Esophagus muscularis mucosa (tissue), 4 donors: ENCODE data around the gene FBLN7.

Experiments used
- CTCF ChIP-seq, 3 experiments: fragments of 200-600 bp in 2 of 3; fragments of 450-650 bp in 1 of 3; sonication (generic) in 2 of 3; IDR thresholded peaks; one replicate each; pipeline ENCODE4 v1.5.1; 2017 to 2019; ENCODE audit warnings: antibody characterized with exemption in 3 of 3, mild to moderate bottlenecking in 2 of 3, moderate library complexity in 1 of 3
- EP300 ChIP-seq: sonication (generic); formaldehyde crosslinking; IDR thresholded peaks from one replicate; pipeline ENCODE4 v1.6.1; 2017; ENCODE audit warnings: antibody characterized with exemption
- POLR2A ChIP-seq: fragments of 450-650 bp; IDR thresholded peaks from one replicate; pipeline ENCODE4 v1.6.1; 2017; ENCODE audit warnings: antibody characterized with exemption, moderate library complexity, mild to moderate bottlenecking, low read depth
- POLR2AphosphoS5 ChIP-seq, 2 donors: sonication (generic); formaldehyde crosslinking; IDR thresholded peaks; one replicate each; pipeline ENCODE4 v1.6.1; 2017; ENCODE audit warnings: antibody characterized with exemption in 2 of 2

GRCh38 chr2:112136096-112136495 is 2.1 kb upstream of the FBLN7 start:
- TF ChIP-seq CTCF (IDR thresholded peaks at IDR 0.05), result no peak
- TF ChIP-seq POLR2A, result no peak
- TF ChIP-seq POLR2AphosphoS5 (IDR thresholded peaks at IDR 0.05), result no peak
- no peak for TF ChIP-seq EP300
